PC-3 (cell line): ENCODE data around the gene CSMD2.

ENCODE experiments used
- CTCF ChIP-seq: fragments of 300-600 bp; sonication (generic); conservative IDR thresholded peaks from 2 replicates; pipeline ENCODE4 v1.5.1; 2017; ENCODE audit warnings: antibody characterized with exemption, low read depth, mild to moderate bottlenecking, low read length
- EZH2 ChIP-seq: fragments of 300-600 bp; sonication (generic); IDR thresholded peaks from one replicate; pipeline ENCODE4 v1.6.1; 2017; ENCODE audit warnings: antibody characterized with exemption, mild to moderate bottlenecking, low read length; ENCODE audit not compliant: unreplicated experiment
- EZH2phosphoT487 ChIP-seq: fragments of 300-600 bp; sonication (generic); IDR thresholded peaks from 2 replicates; pipeline ENCODE4 v1.6.1; 2018; ENCODE audit warnings: mild to moderate bottlenecking, antibody characterized with exemption, low read length, borderline replicate concordance

- no peak for TF ChIP-seq EZH2phosphoT487
- no peak for TF ChIP-seq CTCF
- TF ChIP-seq EZH2, result no peak
These were observed 505.4 kb downstream of the CSMD2 start for GRCh38 chr1:33659641-33660040.
